Caco-2 (cell line): ENCODE data around the gene TIAM1. TPM values are rescaled to one million over a fixed set of nuclear protein-coding genes. Genes with fewer than 3 reads are reported as not detected.

Experiments
- BruUV-seq: library from RNA; stranded (reverse); fragments of 400-500 nt; replicated peaks from 2 replicates; lab custom pipeline; 2021; lab: Mats Ljungman, UMichigan
- CTCF ChIA-PET: fragments of 300-600 bp; sonication (Branson Sonifier 250); formaldehyde crosslinking; loops from one replicate; lab custom pipeline; 2022; ENCODE audit warnings: antibody characterized with exemption; lab: Charles Lee
- POLR2A ChIA-PET: fragments of 300-600 bp; sonication (Branson Sonifier 250); formaldehyde crosslinking; loops from one replicate; lab custom pipeline; 2022; ENCODE audit warnings: antibody characterized with exemption; lab: Charles Lee
- DNase-seq, 2 experiments: peaks; one replicate each; pipeline versions ENCODE4 v3.0.0 to v3.0.0-alpha.2; 2020 to 2022
- H3K27me3 ChIP-seq: replicated peaks from 2 replicates; pipeline ENCODE4 v1.6.0; 2011; ENCODE audit warnings: low read length; ENCODE audit not compliant: control insufficient read depth, insufficient read depth
- H3K36me3 ChIP-seq: 2 replicates; pipeline ENCODE4 v1.5.1; 2011; ENCODE audit warnings: low read length; ENCODE audit not compliant: control insufficient read depth, insufficient read depth
- H3K4me1 ChIP-seq: fragments of 250-450 bp; sonication (Bioruptor Pico); 2 replicates; pipeline ENCODE4 v1.5.1; 2020; ENCODE audit warnings: mild to moderate bottlenecking
- H3K4me3 ChIP-seq: 2 replicates; pipeline ENCODE4 v1.5.1; 2011; ENCODE audit warnings: low read depth, mild to moderate bottlenecking, control low read depth, low read length
- H3K9me3 ChIP-seq: fragments of 250-450 bp; sonication (Bioruptor Pico); 2 replicates; pipeline ENCODE4 v1.5.1; 2020; ENCODE audit warnings: mild to moderate bottlenecking, moderate library complexity
- H3K27ac Mint-ChIP-seq: one replicate; pipeline ENCODE4 v1.8.0; 2022; ENCODE audit warnings: mixed read lengths; ENCODE audit not compliant: unreplicated experiment
- H3K27me3 Mint-ChIP-seq: one replicate; pipeline ENCODE4 v1.8.0; 2022; ENCODE audit warnings: mixed read lengths; ENCODE audit not compliant: insufficient read depth, unreplicated experiment
- H3K36me3 Mint-ChIP-seq: one replicate; pipeline ENCODE4 v1.8.0; 2022; ENCODE audit warnings: mild to moderate bottlenecking, mixed read lengths; ENCODE audit not compliant: insufficient read depth, unreplicated experiment
- H3K4me1 Mint-ChIP-seq: one replicate; pipeline ENCODE4 v1.8.0; 2022; ENCODE audit warnings: low read depth, mixed read lengths; ENCODE audit not compliant: unreplicated experiment
- H3K4me3 Mint-ChIP-seq: one replicate; pipeline ENCODE4 v1.8.0; 2022; ENCODE audit warnings: mild to moderate bottlenecking, moderate library complexity, mixed read lengths; ENCODE audit not compliant: unreplicated experiment
- H3K9me3 Mint-ChIP-seq: one replicate; pipeline ENCODE4 v1.8.0; 2022; ENCODE audit warnings: mixed read lengths; ENCODE audit not compliant: unreplicated experiment
- intact Hi-C: fragments of 100-400 bp; cut with micrococcal nuclease; formaldehyde crosslinking; loops from one replicate; pipeline ENCODE4 v1.10.0; 2022; ENCODE audit not compliant: unreplicated experiment
- total RNA-seq: library from RNA; stranded (reverse); gene quantifications from 2 replicates; pipeline ENCODE4 v1.2.3, GENCODE V29; 2022
- TF ChIP-seq, protein P1 (sequence below), 2 experiments: fragments of 200-600 bp in 1 of 2; IDR thresholded peaks; 1 replicate in 1 of 2; 2 replicates in 1 of 2; pipeline versions ENCODE4 v1.5.1 to v1.8.0; 2011 to 2022; ENCODE audit warnings: antibody characterized with exemption in 1 of 2, control low read depth in 1 of 2, inconsistent platforms in 1 of 2, low read depth in 1 of 2, low read length in 1 of 2, mild to moderate bottlenecking in 1 of 2, moderate library complexity in 1 of 2; ENCODE audit not compliant: insufficient read depth in 1 of 2, severe bottlenecking in 1 of 2, unreplicated experiment in 1 of 2

TIAM1 gene
- total RNA-seq, 1 experiment from 2014 or later: 5.2 TPM

- no peaks in the 10 kb centered on the region for H3K9me3 Mint-ChIP-seq
- Histone ChIP-seq H3K4me3 (no peak overlapping the region), H3K4me1 (no peaks in the 10 kb centered on the region), H3K27me3 (no peaks in the 10 kb centered on the region; the same call in 1 of the 2 replicates), H3K9me3 (no peaks in the 10 kb centered on the region), H3K36me3 (no peaks in the 10 kb centered on the region)
- no peaks in the 10 kb centered on the region for H3K4me1 Mint-ChIP-seq
- intact Hi-C loops: no loop called here
- no TSS peak for BruUV-seq
- H3K4me3 Mint-ChIP-seq: no peak overlapping the region
- H3K27ac Mint-ChIP-seq: no peak overlapping the region
- TF ChIP-seq, protein P1, sequence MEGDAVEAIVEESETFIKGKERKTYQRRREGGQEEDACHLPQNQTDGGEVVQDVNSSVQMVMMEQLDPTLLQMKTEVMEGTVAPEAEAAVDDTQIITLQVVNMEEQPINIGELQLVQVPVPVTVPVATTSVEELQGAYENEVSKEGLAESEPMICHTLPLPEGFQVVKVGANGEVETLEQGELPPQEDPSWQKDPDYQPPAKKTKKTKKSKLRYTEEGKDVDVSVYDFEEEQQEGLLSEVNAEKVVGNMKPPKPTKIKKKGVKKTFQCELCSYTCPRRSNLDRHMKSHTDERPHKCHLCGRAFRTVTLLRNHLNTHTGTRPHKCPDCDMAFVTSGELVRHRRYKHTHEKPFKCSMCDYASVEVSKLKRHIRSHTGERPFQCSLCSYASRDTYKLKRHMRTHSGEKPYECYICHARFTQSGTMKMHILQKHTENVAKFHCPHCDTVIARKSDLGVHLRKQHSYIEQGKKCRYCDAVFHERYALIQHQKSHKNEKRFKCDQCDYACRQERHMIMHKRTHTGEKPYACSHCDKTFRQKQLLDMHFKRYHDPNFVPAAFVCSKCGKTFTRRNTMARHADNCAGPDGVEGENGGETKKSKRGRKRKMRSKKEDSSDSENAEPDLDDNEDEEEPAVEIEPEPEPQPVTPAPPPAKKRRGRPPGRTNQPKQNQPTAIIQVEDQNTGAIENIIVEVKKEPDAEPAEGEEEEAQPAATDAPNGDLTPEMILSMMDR (IDR thresholded peaks at IDR 0.05; ENCODE audit: insufficient read depth in 1 of 2, low read depth in 1 of 2, low read length in 1 of 2, severe bottlenecking in 1 of 2, unreplicated experiment in 1 of 2): no peak
- H3K27me3 Mint-ChIP-seq: no peaks in the 10 kb centered on the region
- POLR2A ChIA-PET: no interaction called here
- no peaks in the 10 kb centered on the region for H3K36me3 Mint-ChIP-seq
- CTCF ChIA-PET: no interaction called here
- DNase-seq: no peak
Measured at GRCh38 chr21:31279214-31279613, 64.8 kb downstream of the TIAM1 start.

DNA sequence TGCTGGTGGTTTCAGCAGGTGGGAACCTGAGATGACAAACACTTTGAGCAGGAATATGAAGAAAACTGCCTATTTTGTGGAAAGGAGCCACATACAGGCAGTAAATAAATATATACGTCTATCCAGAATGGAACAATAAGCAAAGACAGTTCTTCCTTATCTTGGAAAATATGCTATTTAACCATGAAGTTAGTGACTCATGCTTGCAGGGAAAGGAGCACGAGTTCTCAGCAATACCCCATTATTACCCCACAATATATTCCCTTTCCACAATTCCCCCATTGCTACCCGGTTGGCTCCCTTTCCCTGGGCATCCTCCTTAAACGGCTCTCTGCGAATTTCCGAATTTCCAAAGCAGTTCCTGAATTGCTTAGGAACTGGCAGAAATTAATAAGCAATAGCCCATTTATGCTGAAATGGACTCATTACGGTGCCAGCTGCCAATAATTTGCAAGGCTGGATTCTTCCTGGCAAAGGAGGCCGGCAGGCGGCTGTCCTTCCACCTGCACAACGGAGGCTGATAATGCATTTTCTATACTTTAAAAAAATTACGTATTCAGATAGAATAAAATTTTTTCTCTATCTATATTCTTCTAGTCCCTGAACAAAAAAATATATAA is 65.4 kb downstream of the TIAM1 start:
- intact Hi-C loops: no loop called here

DNA sequence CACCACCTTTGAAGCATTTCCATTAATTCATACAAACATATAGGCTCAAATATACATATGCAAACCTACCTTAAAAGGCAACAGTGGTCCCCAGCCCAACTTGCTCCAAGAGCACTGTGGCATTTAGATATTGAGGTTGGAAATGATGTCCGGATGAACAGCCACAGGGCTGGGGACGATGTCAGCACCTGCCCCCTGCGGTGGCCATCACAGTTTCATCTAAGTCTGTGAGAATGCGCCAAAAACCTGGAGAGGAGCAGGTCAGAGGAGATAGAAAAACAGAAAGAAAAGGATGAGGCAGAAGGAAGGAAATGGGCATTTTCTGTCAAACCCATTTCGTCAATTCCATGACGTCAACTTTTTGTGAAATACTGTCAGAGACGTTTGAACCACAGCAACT is 67.4 kb downstream of the TIAM1 start:
- no TSS peak for BruUV-seq
- Histone ChIP-seq H3K4me3 (no peak overlapping the region), H3K27me3 (no peaks in the 10 kb centered on the region; the same call in 1 of the 2 replicates), H3K4me1 (no peaks in the 10 kb centered on the region), H3K9me3 (no peaks in the 10 kb centered on the region), H3K36me3 (no peaks in the 10 kb centered on the region)
- Mint-ChIP-seq H3K4me1 (no peaks in the 10 kb centered on the region), H3K9me3 (no peaks in the 10 kb centered on the region), H3K27me3 (no peaks in the 10 kb centered on the region), H3K36me3 (no peaks in the 10 kb centered on the region), H3K27ac (no peak overlapping the region), H3K4me3 (no peak overlapping the region)
- ChIA-PET POLR2A (no interaction called here), CTCF (no interaction called here)
- no peak for DNase-seq
- intact Hi-C loops: no loop called here
- TF ChIP-seq, protein P1 (IDR thresholded peaks at IDR 0.05; ENCODE audit: insufficient read depth in 1 of 2, low read depth in 1 of 2, low read length in 1 of 2, severe bottlenecking in 1 of 2, unreplicated experiment in 1 of 2): no peak

More for the DNA sequence above, 65.4 kb downstream of the TIAM1 start:
- no TSS peak for BruUV-seq
- Mint-ChIP-seq H3K36me3 (no peaks in the 10 kb centered on the region), H3K9me3 (no peaks in the 10 kb centered on the region), H3K4me1 (no peaks in the 10 kb centered on the region), H3K27ac (no peak overlapping the region), H3K27me3 (no peaks in the 10 kb centered on the region), H3K4me3 (no peak overlapping the region)
- no peaks in the 10 kb centered on the region for H3K9me3 ChIP-seq
- CTCF ChIA-PET: no interaction called here
- DNase-seq: no peak
- H3K4me3 ChIP-seq: no peak overlapping the region
- no peaks in the 10 kb centered on the region for H3K36me3 ChIP-seq
- no peaks in the 10 kb centered on the region; the same call in 1 of the 2 replicates for H3K27me3 ChIP-seq
- POLR2A ChIA-PET: no interaction called here
- H3K4me1 ChIP-seq: no peaks in the 10 kb centered on the region
- TF ChIP-seq, protein P1 (IDR thresholded peaks at IDR 0.05; ENCODE audit: insufficient read depth in 1 of 2, low read depth in 1 of 2, low read length in 1 of 2, severe bottlenecking in 1 of 2, unreplicated experiment in 1 of 2): no peak
